ENCODE data around the gene GALNT2.

GALNT2 gene

DNA sequence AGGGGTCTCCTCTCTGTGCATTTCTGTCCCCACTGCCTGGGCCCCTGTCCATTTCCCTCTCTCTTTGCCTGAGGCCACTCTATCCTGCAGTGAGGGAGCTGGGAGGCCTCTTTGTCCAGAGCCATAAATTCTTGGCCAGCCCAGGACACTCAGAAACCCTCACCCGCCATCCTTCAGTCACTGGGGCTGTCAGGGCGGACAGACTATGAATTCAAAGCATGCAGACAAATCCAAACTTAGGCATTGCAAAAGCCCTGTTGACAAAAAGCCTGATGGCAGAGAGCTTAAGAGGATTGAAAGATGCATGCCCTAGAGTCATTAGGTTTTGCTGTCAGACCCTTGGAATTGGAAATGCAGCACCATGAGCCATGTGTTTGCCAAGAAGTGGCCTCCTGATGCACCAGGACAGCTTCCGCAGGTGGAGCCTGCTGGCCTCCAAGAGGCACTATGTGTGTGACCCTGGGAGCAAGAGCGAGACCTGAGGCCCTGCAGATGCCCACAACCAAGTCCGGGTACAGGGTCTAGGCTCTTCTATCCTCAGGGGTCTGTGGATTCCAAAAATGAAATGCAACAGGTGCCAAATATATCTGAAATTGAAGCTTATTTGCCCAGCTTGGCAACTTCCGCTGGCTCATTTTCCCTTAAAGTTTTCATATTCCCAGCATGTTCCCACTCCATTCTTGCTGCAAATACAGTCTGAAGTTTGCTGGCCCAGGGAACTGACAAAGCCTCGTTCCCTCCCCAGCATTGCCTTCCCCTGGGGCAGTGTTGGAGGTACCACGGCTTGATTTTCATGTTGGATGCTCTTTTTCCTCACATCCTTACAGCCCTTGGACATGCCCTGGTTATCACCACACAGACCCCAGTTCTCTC, 181.2 kb downstream of the GALNT2 start:
- Histone ChIP-seq H3K27me3 (ENCODE audit: insufficient read depth, poor library complexity, severe bottlenecking) (no peaks in the 10 kb centered on the region), H3K27ac (replicated peaks) (no peak overlapping the region), H3K4me3 (replicated peaks; ENCODE audit: insufficient read depth, low read length) (no peak overlapping the region)
- TF ChIP-seq CTCF (IDR thresholded peaks at IDR 0.05; ENCODE audit: insufficient read depth, low read length): no peak
- no peak for TF ChIP-seq GABPA (IDR thresholded peaks at IDR 0.05; ENCODE audit: low read depth)
- no peak for TF ChIP-seq REST (IDR thresholded peaks at IDR 0.05; ENCODE audit: insufficient replicate concordance, low read depth)
- no peak for TF ChIP-seq SPI1 (IDR thresholded peaks at IDR 0.05; ENCODE audit: borderline replicate concordance, low read depth)
- TF ChIP-seq POLR2AphosphoS5 (IDR thresholded peaks at IDR 0.05; ENCODE audit: low read depth): no peak
- no peak for DNase-seq (ENCODE audit: low read depth in 1 of 2, low spot score in 1 of 2)

DNA sequence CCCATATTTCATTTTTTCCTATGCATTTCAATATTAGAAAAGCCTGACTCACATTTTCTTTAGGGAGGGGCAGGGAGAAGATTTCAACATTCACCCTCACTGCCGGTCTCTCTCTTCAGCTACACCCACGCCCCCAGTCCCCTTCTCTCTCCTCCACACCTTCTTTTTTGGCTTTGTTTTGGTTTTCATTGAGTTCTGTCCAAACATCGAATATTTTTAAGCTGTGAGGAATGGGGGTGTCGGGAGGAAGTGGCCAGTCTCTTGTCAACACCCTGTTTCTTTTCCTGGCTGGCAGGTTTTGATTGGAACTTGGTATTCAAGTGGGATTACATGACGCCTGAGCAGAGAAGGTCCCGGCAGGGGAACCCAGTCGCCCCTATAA, 181.8 kb downstream of the GALNT2 start:
- TF ChIP-seq GABPA (IDR thresholded peaks at IDR 0.05; ENCODE audit: low read depth) (no peak), POLR2AphosphoS5 (IDR thresholded peaks at IDR 0.05; ENCODE audit: low read depth) (no peak), CTCF (IDR thresholded peaks at IDR 0.05; ENCODE audit: insufficient read depth, low read length) (no peak), REST (IDR thresholded peaks at IDR 0.05; ENCODE audit: insufficient replicate concordance, low read depth) (no peak), SPI1 (IDR thresholded peaks at IDR 0.05; ENCODE audit: borderline replicate concordance, low read depth) (no peak)
- no peak for DNase-seq (ENCODE audit: low read depth in 1 of 2, low spot score in 1 of 2)
- Histone ChIP-seq H3K4me3 (replicated peaks; ENCODE audit: insufficient read depth, low read length) (no peak overlapping the region), H3K27me3 (ENCODE audit: insufficient read depth, poor library complexity, severe bottlenecking) (no peaks in the 10 kb centered on the region), H3K27ac (replicated peaks) (no peak overlapping the region)

DNA sequence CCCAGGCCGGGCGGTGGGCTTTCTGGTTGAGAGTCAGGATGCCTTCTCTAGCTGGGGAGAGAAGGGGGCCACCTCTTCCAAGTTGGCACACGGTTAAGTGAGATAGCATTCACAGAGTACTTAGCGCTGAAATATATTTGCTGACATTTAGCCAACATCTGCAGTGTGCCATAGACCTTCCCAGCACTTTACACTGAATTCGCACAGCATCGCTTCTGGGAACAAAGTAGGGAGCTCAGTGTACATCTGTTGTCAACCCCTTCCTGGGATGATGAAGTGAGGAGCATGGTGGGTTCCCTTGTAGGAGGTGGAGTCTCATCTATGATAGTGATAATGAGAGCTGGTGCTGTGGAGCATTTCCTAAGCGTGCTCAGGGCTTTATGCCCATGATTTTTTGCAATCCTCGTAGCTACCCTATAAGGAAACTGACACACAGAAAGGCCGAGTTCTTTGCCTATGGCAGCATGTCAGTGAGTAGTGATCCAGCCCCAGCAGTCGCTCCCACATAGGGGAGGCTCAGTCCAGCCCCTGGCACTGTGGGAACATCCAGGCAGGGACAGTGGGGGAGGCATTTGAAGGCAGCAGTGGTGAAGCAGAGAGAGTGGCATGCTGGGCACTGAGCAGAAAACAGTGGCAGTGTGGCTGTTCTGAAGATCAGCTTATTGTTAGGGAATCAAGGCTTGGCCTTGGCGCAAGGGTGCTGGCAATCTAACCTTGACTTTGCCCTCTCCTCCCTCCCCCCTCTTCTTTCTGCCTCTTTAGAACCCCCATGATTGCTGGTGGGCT, 182.8 kb downstream of the GALNT2 start:
- TF ChIP-seq GABPA (IDR thresholded peaks at IDR 0.05; ENCODE audit: low read depth) (no peak), SPI1 (IDR thresholded peaks at IDR 0.05; ENCODE audit: borderline replicate concordance, low read depth) (no peak), REST (IDR thresholded peaks at IDR 0.05; ENCODE audit: insufficient replicate concordance, low read depth) (no peak), CTCF (IDR thresholded peaks at IDR 0.05; ENCODE audit: insufficient read depth, low read length) (no peak), POLR2AphosphoS5 (IDR thresholded peaks at IDR 0.05; ENCODE audit: low read depth) (no peak)
- Histone ChIP-seq H3K4me3 (replicated peaks; ENCODE audit: insufficient read depth, low read length) (no peak overlapping the region), H3K27me3 (ENCODE audit: insufficient read depth, poor library complexity, severe bottlenecking) (no peaks in the 10 kb centered on the region), H3K27ac (replicated peaks) (no peak overlapping the region)
- no peak for DNase-seq (ENCODE audit: low read depth in 1 of 2, low spot score in 1 of 2)
